Superior temporal gyrus (tissue), 1 donor: ENCODE results near the gene GLO1.
A peak's percentile ranks its signal among the peaks of the same experiment; 100 is the strongest.

ENCODE experiments used
- DNase-seq: peaks from one replicate; pipeline ENCODE4 v3.0.0-alpha.2; 2016; ENCODE audit errors: extremely low spot score

Gene GLO1

DNA sequence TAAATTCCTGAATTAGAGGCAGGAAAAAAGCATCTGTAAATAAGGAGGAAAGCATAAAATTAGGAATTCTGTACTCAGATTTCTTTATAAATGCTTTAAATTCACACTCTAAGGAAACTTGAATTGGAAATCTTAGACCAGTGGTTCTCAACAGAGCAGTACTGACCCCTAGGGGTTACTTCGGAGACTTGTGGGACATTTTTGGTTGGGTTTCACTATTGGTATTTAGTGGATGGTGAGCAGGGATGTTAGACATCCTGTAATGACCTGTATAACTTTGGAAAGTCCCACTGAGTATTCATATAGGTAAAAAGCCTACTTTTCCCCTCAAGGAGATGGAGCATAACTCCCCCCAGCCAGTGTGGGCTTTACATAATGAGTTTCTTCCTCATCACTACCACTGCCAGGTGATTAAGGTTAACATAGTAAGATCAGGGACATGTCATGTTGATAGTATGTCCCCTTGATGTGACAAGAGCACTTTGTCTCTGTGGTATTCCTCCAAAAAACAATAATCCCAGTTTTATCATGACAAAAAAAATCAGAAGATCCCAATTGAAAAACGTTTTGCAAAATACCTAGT, 31.0 kb downstream of the GLO1 start:
- DNase-seq, result peak; percentile 73

DNA sequence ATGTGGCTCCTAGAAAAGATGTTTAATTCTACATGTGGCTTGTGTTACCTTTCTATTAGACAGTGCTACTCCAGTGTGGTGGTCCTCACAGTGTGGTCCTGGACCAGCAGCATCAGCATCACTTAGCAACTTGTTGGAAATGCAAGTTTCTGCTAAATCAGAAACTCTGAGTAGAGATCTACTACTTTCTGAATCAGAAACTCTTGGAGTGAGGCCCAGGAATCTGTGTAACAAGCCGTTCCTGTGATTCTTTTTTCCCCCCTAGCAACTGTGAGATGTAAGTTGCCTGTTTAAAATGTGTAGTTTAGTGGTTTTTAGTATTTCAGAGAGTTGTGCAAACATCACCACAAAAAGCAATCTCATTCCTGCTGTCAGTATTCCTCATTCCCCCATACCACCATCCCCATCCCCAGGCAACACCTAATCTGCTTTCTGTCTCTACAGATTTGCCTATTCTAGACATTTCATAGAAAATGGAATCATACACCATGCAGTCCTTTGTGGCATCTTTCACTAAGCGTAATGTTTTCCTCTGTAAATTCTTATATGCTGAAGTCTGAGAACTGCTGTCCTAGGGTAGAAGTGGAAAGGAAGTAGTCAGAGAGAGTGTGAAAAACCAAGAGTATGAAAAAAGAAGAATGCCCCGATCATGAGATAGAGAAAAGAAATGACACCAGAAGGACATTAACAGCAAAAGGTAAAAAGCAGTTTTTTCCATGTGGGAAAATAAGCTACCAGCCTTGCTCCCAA, 44.4 kb downstream of the GLO1 start:
- DNase-seq, result no peak

DNA sequence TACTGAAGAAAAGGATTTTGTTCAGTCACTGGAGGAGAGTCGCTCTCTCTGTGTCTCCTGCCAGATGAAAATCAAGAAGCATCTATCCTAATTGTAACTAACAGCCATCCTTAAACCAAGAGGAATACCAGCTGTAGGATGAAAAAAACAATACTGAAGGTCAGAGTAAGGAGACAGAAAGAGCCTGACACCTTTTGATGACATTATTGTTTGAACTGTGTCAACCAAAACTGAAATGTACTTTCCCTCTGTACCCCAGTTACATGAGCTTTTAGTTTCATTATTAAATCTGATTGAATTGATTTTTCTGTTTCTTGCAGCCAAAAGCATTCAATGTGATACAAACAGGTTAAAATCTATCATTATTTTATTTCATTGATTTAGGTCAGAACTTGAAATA, 46.0 kb downstream of the GLO1 start:
- no peak for DNase-seq

DNA sequence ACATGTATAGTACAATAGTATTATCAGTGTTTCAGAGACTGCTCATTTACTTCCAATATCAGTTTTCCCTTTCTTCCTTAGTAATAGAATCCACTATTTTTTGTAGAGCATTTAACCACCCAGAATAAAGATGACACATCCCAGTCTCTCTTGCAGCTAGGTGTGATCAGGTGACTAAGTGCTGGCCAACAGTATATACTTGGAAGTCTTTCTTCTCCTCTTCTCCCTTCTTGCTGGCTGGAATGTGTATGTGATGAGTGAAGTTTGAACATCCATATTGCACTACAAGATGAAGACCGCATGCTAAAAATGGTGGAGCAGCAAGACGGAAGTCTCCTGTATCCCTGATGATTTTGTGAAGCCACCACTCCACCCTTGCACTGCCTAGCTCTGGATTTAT, 48.7 kb downstream of the GLO1 start:
- no peak for DNase-seq

DNA sequence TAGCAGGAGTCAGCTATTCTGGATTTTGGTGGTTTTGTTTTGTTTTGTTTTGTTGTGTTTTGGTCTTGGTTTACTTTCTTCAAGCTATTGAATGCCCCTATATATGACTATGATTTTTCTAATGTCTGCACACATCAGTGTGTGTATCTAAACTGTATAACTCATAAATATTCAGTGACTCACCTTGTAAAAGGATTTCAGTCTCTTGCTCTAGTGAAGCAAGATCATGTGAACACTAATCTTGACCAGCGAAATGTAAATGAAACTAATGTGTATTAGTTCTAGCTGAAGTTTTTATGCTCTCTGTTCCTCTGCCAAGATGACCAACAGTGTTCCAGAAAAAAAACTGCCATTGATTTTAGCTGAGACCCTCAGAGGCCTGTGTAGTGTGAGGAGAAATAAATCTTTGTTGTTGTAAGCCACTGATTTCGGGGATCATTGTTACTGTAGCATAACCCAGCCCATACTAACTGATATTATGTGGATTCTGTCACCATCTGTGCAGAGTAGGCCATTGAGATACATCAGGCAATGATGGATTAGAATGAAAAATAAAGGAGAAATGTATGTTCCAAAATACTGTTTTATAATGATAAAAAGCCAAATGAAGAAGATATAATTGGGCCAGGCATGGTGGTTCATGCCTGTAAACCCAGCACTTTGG, 51.7 kb downstream of the GLO1 start:
- no peak for DNase-seq

DNA sequence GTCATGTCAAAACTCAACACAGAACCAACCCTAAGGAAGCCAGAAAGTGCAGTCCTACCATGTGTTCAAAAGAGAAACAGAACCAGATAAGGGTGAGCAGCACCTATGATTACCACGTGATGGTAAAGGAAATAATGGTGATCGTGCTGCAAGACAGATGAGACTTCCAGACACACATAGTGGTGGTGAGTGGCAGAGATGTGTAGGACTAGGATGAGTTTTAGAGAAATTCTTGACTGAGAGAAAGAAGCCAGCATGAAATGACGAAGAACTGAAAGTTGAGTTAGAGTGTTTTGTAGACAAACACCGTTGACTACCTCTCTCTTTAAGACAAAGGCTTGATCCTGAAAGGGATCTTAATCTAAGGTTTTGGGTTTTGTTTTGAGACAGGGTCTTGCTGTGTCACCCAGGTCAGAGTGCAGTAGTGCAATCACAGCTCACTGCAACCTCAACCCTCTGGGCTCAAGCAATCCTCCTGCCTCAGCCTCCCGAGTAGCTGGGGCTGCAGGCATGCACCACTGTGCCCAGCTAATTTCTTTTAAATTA, 52.7 kb downstream of the GLO1 start:
- no peak for DNase-seq

DNA sequence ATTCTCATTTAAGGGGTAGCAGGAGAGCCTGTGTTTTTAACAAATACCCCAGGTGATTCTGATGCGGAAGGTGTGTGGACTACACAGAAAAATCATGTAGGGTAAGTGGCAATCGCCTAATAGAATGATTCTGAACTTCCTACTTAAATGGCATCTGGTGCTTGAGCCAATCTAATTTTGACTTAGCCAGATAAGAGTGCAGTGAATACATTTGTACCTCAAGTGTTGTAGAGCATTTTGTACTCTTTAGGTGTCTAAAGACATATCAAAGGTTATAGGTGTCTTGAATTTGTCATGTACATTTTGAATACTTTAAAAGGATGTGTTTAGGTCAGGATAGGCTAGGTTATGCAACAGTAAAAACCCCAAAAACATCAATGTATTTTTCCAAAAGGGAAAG, 53.2 kb downstream of the GLO1 start:
- DNase-seq, result no peak

DNA sequence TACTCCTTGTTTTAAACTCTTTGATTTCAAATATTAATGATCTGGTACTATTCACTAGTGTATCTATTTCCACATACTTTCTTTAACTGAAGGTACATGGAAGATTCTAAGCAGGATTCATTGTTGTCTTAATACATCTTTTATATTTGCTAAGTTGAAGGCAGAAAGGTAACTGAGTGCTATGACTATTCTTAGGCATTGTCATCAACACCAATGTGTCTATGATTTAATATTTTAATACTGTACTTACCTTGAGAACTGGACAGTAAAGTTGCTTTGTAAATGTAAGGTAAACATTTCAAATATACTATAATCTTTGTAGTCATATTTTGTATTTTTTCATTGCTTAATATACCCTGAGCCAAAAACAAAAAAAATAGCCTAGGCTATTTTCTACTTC, 54.3 kb downstream of the GLO1 start:
- DNase-seq, result no peak

DNA sequence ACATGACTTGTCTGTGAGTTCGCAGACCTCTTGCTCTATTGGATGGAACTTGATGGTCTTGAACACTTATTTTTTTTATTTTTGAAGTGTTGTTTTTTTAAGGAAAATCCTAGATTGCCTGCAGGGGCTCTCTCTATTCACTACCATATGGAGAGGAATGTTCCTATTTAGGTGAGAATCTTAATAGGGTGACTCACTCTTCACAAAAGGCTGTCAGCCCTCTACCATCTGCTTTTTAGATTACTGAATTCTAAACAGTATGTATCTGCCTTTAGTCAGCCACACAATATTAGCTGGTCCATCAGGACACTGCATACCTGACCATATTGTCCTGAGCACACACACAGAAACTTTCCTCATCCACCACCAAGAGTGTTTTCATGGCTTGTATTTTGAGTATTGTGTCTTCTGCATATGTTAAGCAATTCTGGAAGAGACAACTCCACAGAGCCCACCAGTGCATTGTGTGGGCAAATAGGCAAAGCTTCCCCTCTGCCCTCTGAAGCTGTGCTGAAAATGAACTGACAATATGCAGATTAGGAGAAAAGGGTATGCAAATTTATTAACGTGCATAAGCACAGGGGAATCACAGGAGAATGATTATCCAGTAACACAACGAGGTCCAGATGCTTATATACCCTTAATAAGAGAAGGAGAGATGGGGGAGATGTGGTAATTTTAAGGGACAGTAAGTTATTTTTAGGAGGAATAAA, 56.6 kb downstream of the GLO1 start:
- peak; percentile 65 for DNase-seq

DNA sequence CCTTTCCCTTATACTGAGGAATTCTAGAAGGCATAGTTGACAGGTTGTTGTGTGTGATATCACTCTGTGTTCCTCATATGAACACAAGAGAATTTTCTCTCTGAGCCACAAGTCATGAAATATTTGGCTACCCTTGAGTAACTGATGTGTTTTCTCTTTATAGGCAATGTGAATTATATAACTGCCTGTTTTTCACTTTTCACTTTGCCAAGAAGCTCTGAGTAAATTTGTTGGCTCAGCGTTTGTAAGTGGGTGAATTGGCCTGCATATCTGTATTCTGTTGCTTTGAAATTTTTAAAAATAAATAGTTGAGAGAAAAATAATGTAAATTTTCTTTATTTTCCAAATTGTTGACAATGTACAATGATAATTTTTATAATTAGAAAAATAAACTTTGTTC, 58.0 kb downstream of the GLO1 start:
- DNase-seq, result peak; percentile 67

DNA sequence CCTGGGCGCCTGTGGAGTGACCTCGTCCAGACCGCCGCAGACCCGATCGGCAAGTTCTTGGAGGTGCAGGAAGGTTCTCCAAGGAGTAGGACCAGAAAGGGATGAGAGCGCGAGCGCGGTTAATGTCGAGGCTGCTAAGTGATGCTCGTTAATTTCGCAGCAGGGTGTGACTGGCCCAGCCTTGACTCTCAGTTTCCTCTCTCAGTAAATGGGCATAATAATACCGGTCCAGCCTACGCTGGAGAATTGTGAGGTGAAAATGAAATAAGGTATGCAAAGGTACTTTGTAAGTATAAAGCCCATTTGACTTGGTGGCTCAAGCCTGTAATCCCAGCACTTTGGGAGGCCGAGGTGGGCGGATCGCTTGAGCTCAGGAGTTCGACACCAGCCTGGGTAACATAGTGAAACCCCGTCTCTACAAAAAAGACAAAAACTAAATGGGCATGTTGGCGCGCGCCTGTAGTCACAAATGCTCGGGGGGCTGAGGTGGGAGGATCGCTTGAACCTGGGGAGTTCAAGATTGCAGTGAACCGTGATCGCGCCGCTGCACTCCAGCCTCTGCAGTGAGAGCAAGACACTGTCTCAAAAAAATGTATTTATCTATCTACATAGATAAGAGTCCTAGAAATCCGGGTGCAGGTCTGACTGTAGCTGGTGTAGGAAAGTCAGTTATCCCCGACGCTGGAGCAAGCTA, 62.6 kb downstream of the GLO1 start:
- peak; percentile 78 for DNase-seq

DNA sequence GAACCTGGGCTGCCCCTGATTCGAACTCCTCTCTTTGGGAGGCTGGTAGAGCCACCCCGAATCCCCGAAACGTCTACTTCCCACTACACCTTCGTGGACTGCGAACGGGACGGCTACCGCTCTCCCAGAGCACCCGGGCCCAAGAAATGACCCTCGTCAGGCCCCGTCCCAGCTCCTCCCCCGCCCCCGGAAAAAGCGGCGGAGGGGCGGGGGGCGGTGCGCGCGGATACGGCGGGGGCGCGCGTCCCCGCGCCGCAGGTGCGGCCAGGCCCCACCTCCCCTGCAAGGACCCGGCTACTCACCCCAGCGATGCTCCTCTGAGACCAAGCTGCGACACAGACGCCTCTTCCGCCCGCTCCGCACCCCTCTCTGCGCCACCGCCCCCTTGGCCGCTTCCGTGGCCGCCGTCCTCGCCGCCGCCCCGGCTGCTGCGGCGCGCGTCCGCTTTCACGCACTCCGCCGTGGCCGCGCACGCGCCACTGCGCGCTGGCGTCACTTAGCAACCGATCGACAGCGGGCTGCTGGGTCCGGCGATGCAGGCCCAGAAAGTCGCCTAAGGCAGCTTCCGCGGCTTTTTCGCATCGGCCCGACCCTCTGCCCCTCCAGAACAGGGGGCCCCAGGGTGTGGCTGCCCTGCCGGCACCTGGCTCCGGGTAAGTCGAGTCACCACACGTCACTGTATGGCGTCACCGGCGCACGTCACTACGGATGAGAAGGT, 63.3 kb downstream of the GLO1 start, which contains the start of gene BTBD9:
BTBD9 (minus strand) TSS at position 432 of the 718 bp plus-strand sequence.
- peak; percentile 81 for DNase-seq

DNA sequence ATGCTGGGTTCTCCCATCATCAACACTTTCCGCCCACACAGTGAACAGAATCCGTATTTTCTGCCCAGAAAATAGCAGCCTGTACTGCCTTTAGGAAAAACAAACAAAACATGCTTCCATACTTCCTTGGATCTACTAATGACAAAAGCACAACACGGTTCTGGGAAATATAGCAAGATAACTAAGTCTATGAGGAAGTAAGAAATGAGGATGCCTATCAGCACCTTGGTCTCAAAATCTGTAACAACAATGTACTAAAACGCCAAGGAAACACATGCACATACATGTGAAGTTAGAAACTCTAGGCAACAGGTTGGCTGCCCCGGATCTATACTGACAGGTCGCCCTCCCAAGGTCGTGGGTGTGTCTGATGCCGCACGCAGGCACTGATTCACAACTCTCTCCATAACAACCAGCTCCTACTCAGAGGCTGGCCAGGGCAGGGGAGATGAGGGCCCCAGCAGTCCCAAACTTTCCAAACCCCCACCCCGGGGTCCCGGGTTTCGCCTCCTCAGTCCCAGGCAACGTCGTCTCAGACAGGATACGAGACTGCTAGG, 63.9 kb downstream of the GLO1 start:
- peak; percentile 67 for DNase-seq

DNA sequence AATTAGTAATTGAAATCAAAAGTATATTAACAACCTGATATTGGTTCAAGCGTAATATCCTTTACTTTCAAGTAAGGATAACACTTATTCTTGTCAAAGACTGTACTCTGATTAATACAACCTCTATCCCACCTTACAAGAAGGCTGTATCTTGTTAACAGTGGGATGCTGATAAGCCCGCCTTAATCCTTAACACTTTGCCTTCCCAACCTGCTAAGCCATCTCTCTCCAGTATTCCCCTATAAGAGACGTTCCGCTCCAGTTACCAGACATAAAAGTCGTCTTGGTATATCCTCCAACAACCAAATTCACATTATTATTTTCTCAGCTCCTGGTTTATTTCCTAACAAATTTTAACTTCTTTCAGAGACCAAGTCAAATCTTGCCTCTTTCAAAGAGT, 65.2 kb downstream of the GLO1 start:
- no peak for DNase-seq

DNA sequence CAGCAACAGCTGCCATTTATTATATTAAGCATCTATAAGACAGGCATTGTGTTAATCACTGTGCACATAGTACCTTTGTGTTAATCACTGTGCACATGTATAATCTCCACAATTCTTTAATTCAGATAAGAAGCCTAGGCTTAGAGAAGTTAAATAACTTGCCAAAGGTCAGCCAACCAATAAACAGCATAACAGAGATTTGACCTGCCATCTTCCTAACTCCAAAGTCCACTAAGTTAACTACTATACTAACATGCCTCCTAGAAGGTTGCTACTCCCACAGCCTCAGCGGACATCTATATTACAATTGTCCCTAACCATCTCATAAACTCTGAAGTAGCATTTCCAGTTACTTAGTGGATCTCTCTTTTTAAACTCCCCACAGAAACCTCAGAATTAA, 66.9 kb downstream of the GLO1 start:
- DNase-seq, result no peak

DNA sequence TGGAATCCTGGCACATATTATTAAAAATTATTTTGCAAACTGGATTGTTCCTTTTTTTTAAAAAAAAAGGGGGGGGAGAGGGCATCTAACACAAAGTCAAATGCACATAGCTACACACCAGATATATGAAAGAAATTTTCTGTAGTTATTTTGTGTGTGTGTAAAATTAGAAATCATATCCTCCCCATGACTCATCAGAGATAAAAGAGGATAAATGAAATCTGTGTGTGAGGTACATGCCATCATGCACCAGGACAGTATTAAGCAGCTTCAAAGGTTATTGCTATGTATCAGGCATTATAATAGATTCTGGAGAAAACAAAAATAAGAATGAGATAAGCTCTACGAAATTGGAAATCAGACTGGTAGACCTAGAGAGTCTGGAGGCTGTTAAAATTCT, 68.4 kb downstream of the GLO1 start:
- no peak for DNase-seq

DNA sequence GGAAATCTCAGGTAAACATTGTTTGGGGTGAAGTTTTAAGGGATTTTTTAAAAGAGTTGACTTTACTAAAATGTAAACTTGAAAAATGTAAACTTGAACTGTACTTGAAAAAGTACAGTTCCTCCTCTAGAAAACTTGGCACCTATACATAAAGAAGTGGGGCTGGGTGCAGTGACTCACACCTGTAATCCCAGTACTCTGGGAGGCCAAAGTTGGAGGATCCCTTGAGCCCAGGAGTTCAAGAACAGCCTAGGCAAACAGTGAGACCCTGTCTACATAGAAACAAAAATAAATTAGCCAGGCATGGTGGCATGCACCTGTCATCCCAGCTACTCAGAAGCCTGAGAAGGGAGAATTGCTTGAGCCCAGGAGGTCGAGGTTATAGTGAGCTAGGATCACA, 70.5 kb downstream of the GLO1 start:
- DNase-seq, result no peak

DNA sequence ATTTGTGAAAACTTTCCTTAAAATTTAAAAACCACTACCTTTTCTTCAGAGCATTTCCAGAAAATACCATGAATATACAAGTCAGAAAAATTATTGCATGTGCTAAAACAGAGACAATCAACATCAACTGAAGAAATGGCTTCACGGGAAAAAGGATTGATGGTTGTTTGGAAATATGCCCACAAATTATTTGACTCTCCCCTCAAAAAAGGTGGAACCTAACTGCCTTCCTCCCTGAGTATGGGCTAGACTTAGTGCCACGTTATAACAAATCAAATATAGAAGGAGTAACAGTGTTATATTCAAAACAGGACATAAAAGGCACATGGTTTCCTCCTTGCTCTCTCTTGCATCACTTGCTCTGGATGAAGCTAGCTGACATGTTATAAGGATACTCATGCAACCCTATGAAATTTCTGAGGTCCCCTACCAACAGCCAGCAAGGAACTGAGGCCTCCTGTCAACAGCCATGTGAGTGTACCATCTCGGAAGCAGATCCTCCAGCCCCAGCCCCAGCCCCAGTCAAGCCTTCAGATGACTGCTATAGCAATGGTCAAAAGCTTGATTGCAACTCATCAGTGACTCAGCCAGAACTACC, 71.7 kb downstream of the GLO1 start:
- DNase-seq, result no peak
